HEK293 (cell line): ENCODE data around the gene MAML3.

ENCODE experiments used
- CTCF ChIA-PET: fragments of 350-600 bp; formaldehyde crosslinking; extraction: SDS; loops from one replicate; lab custom pipeline; 2021; ENCODE audit warnings: antibody characterized with exemption; lab: Yijun Ruan, JAX
- POLR2A ChIA-PET: fragments of 300-600 bp; formaldehyde crosslinking; extraction: SDS; loops from one replicate; lab custom pipeline; 2020; ENCODE audit warnings: antibody characterized with exemption, inconsistent platforms; lab: Yijun Ruan, JAX
- H3K27ac ChIP-seq: fragments of 200-500 bp; sonication (Bioruptor generic); 2 replicates; pipeline ENCODE4 v1.5.1; 2014; ENCODE audit warnings: low read depth, low read length, control low read depth, inconsistent platforms; ENCODE audit errors: extremely low read depth
- H3K36me3 ChIP-seq, 2 experiments: fragments of 200-500 bp in 1 of 2; sonication (Bioruptor generic) in 1 of 2; 1 replicate in 1 of 2; 2 replicates in 1 of 2; pipeline ENCODE4 v1.5.1; 2014 to 2017; ENCODE audit warnings: inconsistent platforms in 2 of 2, low read length in 2 of 2; ENCODE audit not compliant: control insufficient read depth in 2 of 2, insufficient read depth in 1 of 2
- H3K4me1 ChIP-seq: fragments of 200-500 bp; sonication (Bioruptor generic); 2 replicates; pipeline ENCODE4 v1.5.1; 2014; ENCODE audit warnings: mild to moderate bottlenecking, low read length, inconsistent platforms; ENCODE audit not compliant: control insufficient read depth, insufficient read depth
- H3K4me3 ChIP-seq: 2 replicates; pipeline ENCODE4 v1.5.1; 2011; ENCODE audit warnings: low read depth, mild to moderate bottlenecking, control low read depth, low read length, moderate library complexity
- H3K9me3 ChIP-seq: fragments of 200-500 bp; sonication (Bioruptor generic); 2 replicates; pipeline ENCODE4 v1.5.1; 2014; ENCODE audit warnings: low read depth, low read length, inconsistent platforms; ENCODE audit not compliant: control insufficient read depth, insufficient read depth
- KLF10 ChIP-seq: fragments of 450-650 bp; IDR thresholded peaks from 2 replicates; pipeline ENCODE4 v1.5.1; 2018; ENCODE audit warnings: missing biosample characterization, mild to moderate bottlenecking, missing genetic modification characterization
- ZEB2 ChIP-seq: fragments of 450-650 bp; formaldehyde crosslinking; IDR thresholded peaks from 2 replicates; pipeline ENCODE4 v1.5.1; 2016; ENCODE audit warnings: missing biosample characterization, missing genetic modification characterization
- ZNF19 ChIP-seq: fragments of 450-650 bp; formaldehyde crosslinking; IDR thresholded peaks from 2 replicates; pipeline ENCODE4; 2016; ENCODE audit warnings: missing biosample characterization, missing genetic modification characterization, low read depth
- ZNF561 ChIP-seq: fragments of 450-650 bp; IDR thresholded peaks from 2 replicates; pipeline ENCODE4 v1.5.1; 2018; ENCODE audit warnings: missing biosample characterization, missing genetic modification characterization, borderline replicate concordance
- ZNF785 ChIP-seq: fragments of 450-650 bp; formaldehyde crosslinking; IDR thresholded peaks from 2 replicates; pipeline ENCODE4 v1.5.1; 2016; ENCODE audit warnings: missing biosample characterization, missing genetic modification characterization
- TF ChIP-seq, protein P1 (sequence below): fragments of 450-650 bp; formaldehyde crosslinking; IDR thresholded peaks from 2 replicates; pipeline ENCODE4 v1.5.1; 2016; ENCODE audit warnings: missing biosample characterization, missing genetic modification characterization, borderline replicate concordance
- TF ChIP-seq, protein P2 (sequence below): fragments of 450-650 bp; formaldehyde crosslinking; IDR thresholded peaks from 2 replicates; pipeline ENCODE4 v1.5.1; 2016; ENCODE audit warnings: missing biosample characterization, missing genetic modification characterization
- TF ChIP-seq, protein P3 (sequence below): fragments of 450-650 bp; formaldehyde crosslinking; IDR thresholded peaks from 2 replicates; pipeline ENCODE4 v1.5.1; 2016; ENCODE audit warnings: missing biosample characterization, missing genetic modification characterization, borderline replicate concordance
- TF ChIP-seq, protein P4 (sequence below): fragments of 450-650 bp; formaldehyde crosslinking; IDR thresholded peaks from 2 replicates; pipeline ENCODE4 v1.5.1; 2016; ENCODE audit warnings: missing biosample characterization, missing genetic modification characterization
- TF ChIP-seq, protein P5 (sequence below): fragments of 450-650 bp; formaldehyde crosslinking; IDR thresholded peaks from 2 replicates; pipeline ENCODE4 v1.5.1; 2016; ENCODE audit warnings: missing biosample characterization, missing genetic modification characterization
- TF ChIP-seq, protein P6 (sequence below): fragments of 450-650 bp; formaldehyde crosslinking; IDR thresholded peaks from 2 replicates; pipeline ENCODE4 v1.5.1; 2016; ENCODE audit warnings: missing biosample characterization, missing genetic modification characterization

MAML3 gene

DNA sequence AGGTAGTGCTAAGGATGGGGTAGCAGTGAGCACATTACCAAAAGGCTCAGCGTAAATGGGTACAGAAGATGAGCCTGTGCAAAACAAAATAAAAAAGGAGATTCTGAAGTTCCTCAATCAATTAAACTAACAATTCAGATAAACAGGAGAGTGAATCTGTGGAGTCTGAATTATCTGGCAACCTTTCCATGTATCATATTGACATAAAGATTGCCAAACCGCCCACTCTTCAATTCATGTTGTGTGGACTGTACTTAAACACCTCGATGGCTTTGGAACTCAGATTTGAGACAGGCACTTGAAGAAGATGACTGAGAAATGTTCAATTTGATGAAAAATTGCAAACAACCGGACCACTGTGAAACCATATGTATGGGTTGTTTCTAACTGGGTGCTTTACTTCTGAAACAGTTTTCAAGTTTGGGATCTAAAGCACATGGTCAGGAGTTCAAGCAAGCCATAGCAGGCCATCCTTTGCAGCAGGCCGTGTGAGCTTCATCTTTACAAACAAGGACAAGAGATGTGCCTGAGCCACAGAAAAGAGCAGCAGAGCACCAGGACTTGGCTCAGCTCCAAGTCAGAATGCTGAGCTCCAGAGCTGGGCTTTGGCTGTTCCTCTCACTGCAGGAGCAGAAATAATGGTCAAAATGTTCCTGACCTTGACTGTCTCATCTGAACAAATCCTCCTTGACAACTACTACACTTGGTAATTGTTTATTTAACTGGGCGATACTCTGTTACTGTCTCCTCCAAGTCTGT lies 380.2 kb downstream of the MAML3 start (continued):
- TF ChIP-seq, protein P1, sequence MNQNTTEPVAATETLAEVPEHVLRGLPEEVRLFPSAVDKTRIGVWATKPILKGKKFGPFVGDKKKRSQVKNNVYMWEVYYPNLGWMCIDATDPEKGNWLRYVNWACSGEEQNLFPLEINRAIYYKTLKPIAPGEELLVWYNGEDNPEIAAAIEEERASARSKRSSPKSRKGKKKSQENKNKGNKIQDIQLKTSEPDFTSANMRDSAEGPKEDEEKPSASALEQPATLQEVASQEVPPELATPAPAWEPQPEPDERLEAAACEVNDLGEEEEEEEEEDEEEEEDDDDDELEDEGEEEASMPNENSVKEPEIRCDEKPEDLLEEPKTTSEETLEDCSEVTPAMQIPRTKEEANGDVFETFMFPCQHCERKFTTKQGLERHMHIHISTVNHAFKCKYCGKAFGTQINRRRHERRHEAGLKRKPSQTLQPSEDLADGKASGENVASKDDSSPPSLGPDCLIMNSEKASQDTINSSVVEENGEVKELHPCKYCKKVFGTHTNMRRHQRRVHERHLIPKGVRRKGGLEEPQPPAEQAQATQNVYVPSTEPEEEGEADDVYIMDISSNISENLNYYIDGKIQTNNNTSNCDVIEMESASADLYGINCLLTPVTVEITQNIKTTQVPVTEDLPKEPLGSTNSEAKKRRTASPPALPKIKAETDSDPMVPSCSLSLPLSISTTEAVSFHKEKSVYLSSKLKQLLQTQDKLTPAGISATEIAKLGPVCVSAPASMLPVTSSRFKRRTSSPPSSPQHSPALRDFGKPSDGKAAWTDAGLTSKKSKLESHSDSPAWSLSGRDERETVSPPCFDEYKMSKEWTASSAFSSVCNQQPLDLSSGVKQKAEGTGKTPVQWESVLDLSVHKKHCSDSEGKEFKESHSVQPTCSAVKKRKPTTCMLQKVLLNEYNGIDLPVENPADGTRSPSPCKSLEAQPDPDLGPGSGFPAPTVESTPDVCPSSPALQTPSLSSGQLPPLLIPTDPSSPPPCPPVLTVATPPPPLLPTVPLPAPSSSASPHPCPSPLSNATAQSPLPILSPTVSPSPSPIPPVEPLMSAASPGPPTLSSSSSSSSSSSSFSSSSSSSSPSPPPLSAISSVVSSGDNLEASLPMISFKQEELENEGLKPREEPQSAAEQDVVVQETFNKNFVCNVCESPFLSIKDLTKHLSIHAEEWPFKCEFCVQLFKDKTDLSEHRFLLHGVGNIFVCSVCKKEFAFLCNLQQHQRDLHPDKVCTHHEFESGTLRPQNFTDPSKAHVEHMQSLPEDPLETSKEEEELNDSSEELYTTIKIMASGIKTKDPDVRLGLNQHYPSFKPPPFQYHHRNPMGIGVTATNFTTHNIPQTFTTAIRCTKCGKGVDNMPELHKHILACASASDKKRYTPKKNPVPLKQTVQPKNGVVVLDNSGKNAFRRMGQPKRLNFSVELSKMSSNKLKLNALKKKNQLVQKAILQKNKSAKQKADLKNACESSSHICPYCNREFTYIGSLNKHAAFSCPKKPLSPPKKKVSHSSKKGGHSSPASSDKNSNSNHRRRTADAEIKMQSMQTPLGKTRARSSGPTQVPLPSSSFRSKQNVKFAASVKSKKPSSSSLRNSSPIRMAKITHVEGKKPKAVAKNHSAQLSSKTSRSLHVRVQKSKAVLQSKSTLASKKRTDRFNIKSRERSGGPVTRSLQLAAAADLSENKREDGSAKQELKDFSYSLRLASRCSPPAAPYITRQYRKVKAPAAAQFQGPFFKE, result no peak

DNA sequence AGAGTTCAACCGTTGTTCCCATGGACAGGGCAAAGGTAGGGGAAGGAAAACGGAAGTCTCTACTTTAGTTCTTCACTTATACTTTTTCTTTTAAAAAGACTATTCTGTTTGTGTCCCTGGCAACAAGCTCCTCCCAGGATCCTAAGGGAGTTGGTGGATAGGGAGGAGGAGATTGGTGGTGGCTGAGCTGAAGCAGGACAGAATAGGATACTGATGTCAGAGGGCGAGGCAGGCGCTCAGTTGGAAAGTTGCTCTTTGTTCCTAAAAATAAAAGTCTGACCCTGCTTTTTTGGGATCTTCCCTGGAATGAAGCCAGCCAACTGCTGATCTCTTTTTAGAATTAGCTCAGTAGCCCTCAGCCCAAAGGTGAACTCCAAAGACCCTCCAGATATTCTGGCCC lies 383.6 kb downstream of the MAML3 start:
- no peaks in the 10 kb centered on the region for H3K9me3 ChIP-seq
- H3K36me3 ChIP-seq, result no peaks in the 10 kb centered on the region
- H3K27ac ChIP-seq, result no peak overlapping the region
- ChIA-PET POLR2A (no interaction called here), CTCF (no interaction called here)
- no peaks in the 10 kb centered on the region for H3K4me1 ChIP-seq
- no peak overlapping the region for H3K4me3 ChIP-seq
- TF ChIP-seq ZNF785 (tag by site-specific recombination), result no peak

DNA sequence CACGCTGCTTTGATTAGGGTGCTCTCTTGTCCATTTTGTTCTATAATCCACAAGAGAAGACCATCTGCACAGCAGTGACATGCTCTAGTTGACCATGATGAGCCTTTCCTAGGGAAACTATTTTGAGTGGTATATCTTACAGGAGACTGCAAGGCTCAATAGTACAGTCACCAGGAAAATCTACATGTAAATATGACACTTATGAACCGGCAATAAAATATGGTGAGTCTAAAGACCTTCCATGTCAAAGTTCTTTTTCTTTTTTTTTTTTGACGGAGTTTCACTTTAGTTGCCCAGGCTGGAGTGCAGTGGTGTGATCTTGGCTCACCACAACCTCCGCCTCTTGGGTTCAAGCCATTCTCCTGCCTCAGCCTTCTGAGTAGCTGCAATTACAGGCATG lies 384.6 kb downstream of the MAML3 start:
- H3K27ac ChIP-seq, result no peak overlapping the region
- CTCF ChIA-PET, result no interaction called here
- POLR2A ChIA-PET, result no interaction called here
- TF ChIP-seq, protein P2, sequence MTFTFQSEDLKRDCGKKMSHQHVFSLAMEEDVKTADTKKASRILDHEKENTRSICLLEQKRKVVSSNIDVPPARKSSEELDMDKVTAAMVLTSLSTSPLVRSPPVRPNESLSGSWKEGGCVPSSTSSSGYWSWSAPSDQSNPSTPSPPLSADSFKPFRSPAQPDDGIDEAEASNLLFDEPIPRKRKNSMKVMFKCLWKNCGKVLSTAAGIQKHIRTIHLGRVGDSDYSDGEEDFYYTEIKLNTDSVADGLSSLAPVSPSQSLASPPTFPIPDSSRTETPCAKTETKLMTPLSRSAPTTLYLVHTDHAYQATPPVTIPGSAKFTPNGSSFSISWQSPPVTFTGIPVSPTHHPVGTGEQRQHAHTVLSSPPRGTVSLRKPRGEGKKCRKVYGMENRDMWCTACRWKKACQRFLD (tag by site-specific recombination), result no peak
- TF ChIP-seq ZEB2 (no peak), ZNF19 (no peak), ZNF785 (tag by site-specific recombination) (no peak), ZNF561 (tag by site-specific recombination) (no peak), KLF10 (tag by site-specific recombination) (no peak)
- TF ChIP-seq, protein P3, sequence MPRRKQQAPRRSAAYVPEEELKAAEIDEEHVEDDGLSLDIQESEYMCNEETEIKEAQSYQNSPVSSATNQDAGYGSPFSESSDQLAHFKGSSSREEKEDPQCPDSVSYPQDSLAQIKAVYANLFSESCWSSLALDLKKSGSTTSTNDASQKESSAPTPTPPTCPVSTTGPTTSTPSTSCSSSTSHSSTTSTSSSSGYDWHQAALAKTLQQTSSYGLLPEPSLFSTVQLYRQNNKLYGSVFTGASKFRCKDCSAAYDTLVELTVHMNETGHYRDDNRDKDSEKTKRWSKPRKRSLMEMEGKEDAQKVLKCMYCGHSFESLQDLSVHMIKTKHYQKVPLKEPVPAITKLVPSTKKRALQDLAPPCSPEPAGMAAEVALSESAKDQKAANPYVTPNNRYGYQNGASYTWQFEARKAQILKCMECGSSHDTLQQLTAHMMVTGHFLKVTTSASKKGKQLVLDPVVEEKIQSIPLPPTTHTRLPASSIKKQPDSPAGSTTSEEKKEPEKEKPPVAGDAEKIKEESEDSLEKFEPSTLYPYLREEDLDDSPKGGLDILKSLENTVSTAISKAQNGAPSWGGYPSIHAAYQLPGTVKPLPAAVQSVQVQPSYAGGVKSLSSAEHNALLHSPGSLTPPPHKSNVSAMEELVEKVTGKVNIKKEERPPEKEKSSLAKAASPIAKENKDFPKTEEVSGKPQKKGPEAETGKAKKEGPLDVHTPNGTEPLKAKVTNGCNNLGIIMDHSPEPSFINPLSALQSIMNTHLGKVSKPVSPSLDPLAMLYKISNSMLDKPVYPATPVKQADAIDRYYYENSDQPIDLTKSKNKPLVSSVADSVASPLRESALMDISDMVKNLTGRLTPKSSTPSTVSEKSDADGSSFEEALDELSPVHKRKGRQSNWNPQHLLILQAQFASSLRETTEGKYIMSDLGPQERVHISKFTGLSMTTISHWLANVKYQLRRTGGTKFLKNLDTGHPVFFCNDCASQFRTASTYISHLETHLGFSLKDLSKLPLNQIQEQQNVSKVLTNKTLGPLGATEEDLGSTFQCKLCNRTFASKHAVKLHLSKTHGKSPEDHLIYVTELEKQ, result no peak
- TF ChIP-seq, protein P4, sequence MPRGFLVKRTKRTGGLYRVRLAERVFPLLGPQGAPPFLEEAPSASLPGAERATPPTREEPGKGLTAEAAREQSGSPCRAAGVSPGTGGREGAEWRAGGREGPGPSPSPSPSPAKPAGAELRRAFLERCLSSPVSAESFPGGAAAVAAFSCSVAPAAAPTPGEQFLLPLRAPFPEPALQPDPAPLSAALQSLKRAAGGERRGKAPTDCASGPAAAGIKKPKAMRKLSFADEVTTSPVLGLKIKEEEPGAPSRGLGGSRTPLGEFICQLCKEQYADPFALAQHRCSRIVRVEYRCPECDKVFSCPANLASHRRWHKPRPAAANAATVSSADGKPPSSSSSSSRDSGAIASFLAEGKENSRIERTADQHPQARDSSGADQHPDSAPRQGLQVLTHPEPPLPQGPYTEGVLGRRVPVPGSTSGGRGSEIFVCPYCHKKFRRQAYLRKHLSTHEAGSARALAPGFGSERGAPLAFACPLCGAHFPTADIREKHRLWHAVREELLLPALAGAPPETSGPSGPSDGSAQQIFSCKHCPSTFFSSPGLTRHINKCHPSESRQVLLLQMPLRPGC (tag by site-specific recombination), result no peak
- TF ChIP-seq, protein P5, sequence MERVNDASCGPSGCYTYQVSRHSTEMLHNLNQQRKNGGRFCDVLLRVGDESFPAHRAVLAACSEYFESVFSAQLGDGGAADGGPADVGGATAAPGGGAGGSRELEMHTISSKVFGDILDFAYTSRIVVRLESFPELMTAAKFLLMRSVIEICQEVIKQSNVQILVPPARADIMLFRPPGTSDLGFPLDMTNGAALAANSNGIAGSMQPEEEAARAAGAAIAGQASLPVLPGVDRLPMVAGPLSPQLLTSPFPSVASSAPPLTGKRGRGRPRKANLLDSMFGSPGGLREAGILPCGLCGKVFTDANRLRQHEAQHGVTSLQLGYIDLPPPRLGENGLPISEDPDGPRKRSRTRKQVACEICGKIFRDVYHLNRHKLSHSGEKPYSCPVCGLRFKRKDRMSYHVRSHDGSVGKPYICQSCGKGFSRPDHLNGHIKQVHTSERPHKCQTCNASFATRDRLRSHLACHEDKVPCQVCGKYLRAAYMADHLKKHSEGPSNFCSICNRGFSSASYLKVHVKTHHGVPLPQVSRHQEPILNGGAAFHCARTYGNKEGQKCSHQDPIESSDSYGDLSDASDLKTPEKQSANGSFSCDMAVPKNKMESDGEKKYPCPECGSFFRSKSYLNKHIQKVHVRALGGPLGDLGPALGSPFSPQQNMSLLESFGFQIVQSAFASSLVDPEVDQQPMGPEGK (tag by site-specific recombination), result no peak
- TF ChIP-seq, protein P6, sequence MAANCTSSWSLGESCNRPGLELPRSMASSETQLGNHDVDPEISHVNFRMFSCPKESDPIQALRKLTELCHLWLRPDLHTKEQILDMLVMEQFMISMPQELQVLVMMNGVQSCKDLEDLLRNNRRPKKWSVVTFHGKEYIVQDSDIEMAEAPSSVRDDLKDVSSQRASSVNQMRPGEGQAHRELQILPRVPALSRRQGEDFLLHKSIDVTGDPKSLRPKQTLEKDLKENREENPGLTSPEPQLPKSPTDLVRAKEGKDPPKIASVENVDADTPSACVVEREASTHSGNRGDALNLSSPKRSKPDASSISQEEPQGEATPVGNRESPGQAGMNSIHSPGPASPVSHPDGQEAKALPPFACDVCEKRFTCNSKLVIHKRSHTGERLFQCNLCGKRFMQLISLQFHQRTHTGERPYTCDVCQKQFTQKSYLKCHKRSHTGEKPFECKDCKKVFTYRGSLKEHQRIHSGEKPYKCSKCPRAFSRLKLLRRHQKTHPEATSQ (tag by site-specific recombination), result no peak

More for the DNA sequence above, 384.6 kb downstream of the MAML3 start:
- Histone ChIP-seq H3K4me1 (no peaks in the 10 kb centered on the region), H3K4me3 (no peak overlapping the region), H3K9me3 (no peaks in the 10 kb centered on the region), H3K36me3 (no peaks in the 10 kb centered on the region)
